Chondrocyte (in vitro differentiated cells): ENCODE results near the gene SLC44A1. TPM values are rescaled to one million over a fixed set of nuclear protein-coding genes. Genes with fewer than 3 reads are reported as not detected.

ENCODE experiments used
- DNase-seq: peaks from one replicate; pipeline ENCODE4 v3.0.0; 2021; ENCODE audit warnings: mixed read lengths, low spot score
- H3K27ac Mint-ChIP-seq: one replicate; pipeline ENCODE4 v1.8.0; 2021; ENCODE audit warnings: mild to moderate bottlenecking, moderate library complexity, mixed read lengths; ENCODE audit not compliant: unreplicated experiment
- H3K27me3 Mint-ChIP-seq: 2 replicates; pipeline ENCODE4 v1.8.0; 2021; ENCODE audit warnings: low read depth, mixed read lengths
- H3K36me3 Mint-ChIP-seq: 2 replicates; pipeline ENCODE4 v1.8.0; 2021; ENCODE audit warnings: low read depth, mixed read lengths
- H3K4me1 Mint-ChIP-seq: 2 replicates; pipeline ENCODE4 v1.8.0; 2021; ENCODE audit warnings: low read depth, mild to moderate bottlenecking, mixed read lengths
- H3K4me3 Mint-ChIP-seq: one replicate; pipeline ENCODE4 v1.8.0; 2021; ENCODE audit warnings: mild to moderate bottlenecking, moderate library complexity, mixed read lengths; ENCODE audit not compliant: unreplicated experiment
- H3K9me3 Mint-ChIP-seq: 2 replicates; pipeline ENCODE4 v1.8.0; 2021; ENCODE audit warnings: low read depth, mixed read lengths
- CTCF ChIP-seq: fragments of 200-600 bp; sonication (generic); IDR thresholded peaks from 2 replicates; pipeline ENCODE4 v1.5.0; 2021; ENCODE audit warnings: antibody characterized with exemption, mild to moderate bottlenecking, moderate library complexity
- total RNA-seq: library from RNA; stranded (reverse); gene quantifications from 3 replicates; pipeline ENCODE4 v1.2.1, GENCODE V29; 2021

SLC44A1 gene
- total RNA-seq, 1 donor from 2014 or later: 17.1 TPM

- TF ChIP-seq CTCF: no peak
- Mint-ChIP-seq H3K27me3 (no peaks in the 10 kb centered on the region), H3K4me3 (no peak overlapping the region), H3K4me1 (no peaks in the 10 kb centered on the region), H3K9me3 (peaks cover 9% of the 10 kb centered on the region), H3K27ac (no peak overlapping the region), H3K36me3 (peaks cover 3% of the 10 kb centered on the region)
- no peak for DNase-seq
Observed at GRCh38 chr9:105403552-105404248, 159.2 kb downstream of the SLC44A1 start.

- TF ChIP-seq CTCF: no peak
- H3K4me3 Mint-ChIP-seq: no peak overlapping the region
- H3K27ac Mint-ChIP-seq: no peak overlapping the region
- no peak for DNase-seq
- H3K36me3 Mint-ChIP-seq: peaks cover 7% of the 10 kb centered on the region
- no peaks in the 10 kb centered on the region for H3K4me1 Mint-ChIP-seq
- H3K9me3 Mint-ChIP-seq: peaks cover 13% of the 10 kb centered on the region
- no peaks in the 10 kb centered on the region for H3K27me3 Mint-ChIP-seq
Observed at GRCh38 chr9:105405514-105406131, 161.2 kb downstream of the SLC44A1 start.

GRCh38 chr9:105406369-105406768, 161.9 kb downstream of the SLC44A1 start:
- H3K27ac Mint-ChIP-seq: no peak overlapping the region
- H3K27me3 Mint-ChIP-seq: no peaks in the 10 kb centered on the region
- H3K4me3 Mint-ChIP-seq: no peak overlapping the region
- peaks cover 16% of the 10 kb centered on the region for H3K9me3 Mint-ChIP-seq
- TF ChIP-seq CTCF: no peak
- DNase-seq: no peak
- H3K36me3 Mint-ChIP-seq: peaks cover 9% of the 10 kb centered on the region
- H3K4me1 Mint-ChIP-seq: no peaks in the 10 kb centered on the region

GRCh38 chr9:105413525-105413924, 169.1 kb downstream of the SLC44A1 start:
- no peak overlapping the region for H3K4me3 Mint-ChIP-seq
- H3K9me3 Mint-ChIP-seq: peaks cover 15% of the 10 kb centered on the region
- H3K4me1 Mint-ChIP-seq: peaks cover 8% of the 10 kb centered on the region
- TF ChIP-seq CTCF: peak; percentile 67
- H3K27me3 Mint-ChIP-seq: no peaks in the 10 kb centered on the region
- peaks cover 9% of the 10 kb centered on the region for H3K36me3 Mint-ChIP-seq
- H3K27ac Mint-ChIP-seq: no peak overlapping the region
- no peak for DNase-seq

GRCh38 chr9:105414947-105415661, 170.7 kb downstream of the SLC44A1 start:
- Mint-ChIP-seq H3K9me3 (peaks cover 14% of the 10 kb centered on the region), H3K36me3 (peaks cover 7% of the 10 kb centered on the region), H3K4me3 (no peak overlapping the region), H3K4me1 (peaks cover 8% of the 10 kb centered on the region), H3K27ac (no peak overlapping the region), H3K27me3 (no peaks in the 10 kb centered on the region)
- no peak for DNase-seq
- TF ChIP-seq CTCF: peak; percentile 98
